NT2/D1 (cell line): Measurements from ENCODE around the gene SRF.

Experiments
- YY1 ChIP-seq: IDR thresholded peaks from 2 replicates; pipeline ENCODE4 v1.6.1; 2011; ENCODE audit not compliant: insufficient read length, insufficient read depth
- ZNF274 ChIP-seq: IDR thresholded peaks from 2 replicates; pipeline ENCODE4 v1.6.1; 2011; ENCODE audit warnings: mild to moderate bottlenecking, low read depth, low read length

DNA sequence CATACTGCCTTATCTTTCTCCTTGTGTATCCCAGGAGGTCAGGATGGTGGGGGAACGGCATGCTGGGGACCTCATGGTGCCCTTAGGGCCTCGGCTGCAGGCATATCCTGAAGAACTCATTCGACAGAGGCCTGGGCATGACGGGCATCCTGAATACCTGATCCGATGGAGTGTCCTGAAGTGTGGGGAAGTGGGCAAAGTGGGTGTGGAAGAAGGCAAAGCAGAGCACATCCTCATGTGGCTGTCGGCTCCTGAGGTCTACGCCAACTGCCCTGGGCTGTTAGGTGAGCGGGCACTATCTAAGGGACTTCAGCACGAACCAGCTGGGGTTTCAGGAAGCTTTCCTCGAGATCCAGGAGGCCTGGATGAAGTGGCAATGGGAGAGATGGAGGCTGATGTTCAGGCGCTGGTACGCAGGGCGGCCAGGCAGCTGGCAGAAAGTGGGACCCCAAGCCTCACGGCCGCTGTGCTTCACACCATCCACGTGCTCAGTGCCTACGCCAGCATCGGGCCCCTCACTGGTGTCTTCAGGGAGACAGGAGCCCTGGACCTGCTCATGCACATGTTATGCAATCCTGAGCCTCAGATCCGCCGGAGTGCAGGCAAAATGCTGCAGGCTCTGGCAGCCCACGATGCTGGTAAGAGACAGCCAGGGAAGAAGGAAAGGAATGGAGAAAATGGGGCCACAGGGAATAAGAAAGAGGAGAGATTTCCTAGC, 13.4 kb downstream of the SRF start:
- TF ChIP-seq ZNF274 (no peak), YY1 (no peak)
